Endothelial cell of umbilical vein (primary cell): Measurements from ENCODE around the gene PRDM16. TPM values are rescaled to one million over a fixed set of nuclear protein-coding genes. Genes with fewer than 3 reads are reported as not detected.

Experiments used
- BruUV-seq: library from RNA; stranded (reverse); fragments of 400-500 nt; replicated peaks from 2 replicates; lab custom pipeline; 2021; lab: Mats Ljungman, UMichigan
- CTCF ChIA-PET: fragments of 300-600, 350-600 bp; sonication (Branson Sonifier 250); formaldehyde crosslinking; loops from one replicate; lab custom pipeline; 2021; ENCODE audit warnings: antibody characterized with exemption, inconsistent platforms; lab: Charles Lee
- POLR2A ChIA-PET: fragments of 300-600, 350-600 bp; sonication (Branson Sonifier 250); formaldehyde crosslinking; loops from one replicate; lab custom pipeline; 2021; ENCODE audit warnings: antibody characterized with exemption, inconsistent platforms; lab: Charles Lee
- DNase-seq: peaks from one replicate; pipeline ENCODE4 v3.0.0-alpha.2; 2011; ENCODE audit warnings: low read depth, low spot score
- FAIRE-seq: peaks from 2 replicates; lab custom pipeline; 2011; peaks lifted over from hg19 to GRCh38; lab: Jason Lieb, UNC
- H2AFZ ChIP-seq: 2 replicates; pipeline ENCODE4 v1.6.0; 2012; ENCODE audit warnings: low read depth, low read length, control low read depth, inconsistent platforms
- H3K27ac ChIP-seq: 2 replicates; pipeline ENCODE4 v1.5.1; 2011; ENCODE audit warnings: low read depth, mild to moderate bottlenecking, control low read depth, low read length, moderate library complexity; ENCODE audit not compliant: insufficient read depth
- H3K27me3 ChIP-seq, 2 experiments: 2 replicates each; pipeline versions ENCODE4 v1.6.0 to v1.6.1; 2011; ENCODE audit warnings: low read length in 2 of 2, mixed read lengths in 1 of 2; ENCODE audit not compliant: control insufficient read depth in 2 of 2, insufficient read depth in 2 of 2
- H3K36me3 ChIP-seq, 2 experiments: 2 replicates in 1 of 2; 3 replicates in 1 of 2; pipeline ENCODE4 v1.5.1; 2011; ENCODE audit warnings: low read length in 2 of 2, mild to moderate bottlenecking in 1 of 2, moderate library complexity in 1 of 2; ENCODE audit not compliant: control insufficient read depth in 2 of 2, insufficient read depth in 2 of 2; ENCODE audit errors: extremely low read depth in 1 of 2
- H3K4me1 ChIP-seq: 3 replicates; pipeline ENCODE4 v1.5.1; 2011; ENCODE audit warnings: mild to moderate bottlenecking, low read length; ENCODE audit not compliant: control insufficient read depth, insufficient read depth; ENCODE audit errors: extremely low read depth
- H3K4me2 ChIP-seq: 2 replicates; pipeline ENCODE4 v1.6.1; 2011; ENCODE audit warnings: low read length, control low read depth, mixed read lengths; ENCODE audit not compliant: insufficient read depth
- H3K4me3 ChIP-seq, 3 experiments: fragments of 200-600 bp in 1 of 3; sonication (generic), shearing (Covaris generic) in 1 of 3; replicated peaks in 1 of 3; 2 replicates each; pipeline ENCODE4 v1.5.1; 2011 to 2016; ENCODE audit warnings: control low read depth in 3 of 3, low read length in 3 of 3, mild to moderate bottlenecking in 2 of 3, inconsistent platforms in 1 of 3, low read depth in 1 of 3, moderate library complexity in 1 of 3; ENCODE audit not compliant: insufficient read depth in 1 of 3
- H3K79me2 ChIP-seq: 2 replicates; pipeline ENCODE4 v1.6.0; 2012; ENCODE audit warnings: low read length, inconsistent platforms; ENCODE audit not compliant: control insufficient read depth, insufficient read depth
- H3K9ac ChIP-seq: replicated peaks from 2 replicates; pipeline ENCODE3; 2011; ENCODE audit warnings: low read length, control low read depth; ENCODE audit not compliant: insufficient read depth; ENCODE audit errors: extremely low read depth
- H3K9me1 ChIP-seq: replicated peaks from 3 replicates; pipeline ENCODE4 v1.6.0; 2011; ENCODE audit warnings: mild to moderate bottlenecking, low read length; ENCODE audit not compliant: control insufficient read depth, insufficient read depth; ENCODE audit errors: extremely low read depth
- H3K9me3 ChIP-seq: replicated peaks from 2 replicates; pipeline ENCODE4 v1.5.1; 2012; ENCODE audit warnings: low read length, inconsistent platforms; ENCODE audit not compliant: control insufficient read depth, insufficient read depth
- H4K20me1 ChIP-seq: replicated peaks from 2 replicates; pipeline ENCODE3; 2011; ENCODE audit warnings: mild to moderate bottlenecking, low read length; ENCODE audit not compliant: control insufficient read depth, insufficient read depth; ENCODE audit errors: extremely low read depth
- CTCF ChIP-seq, 2 donors: IDR thresholded peaks; 1 replicate in 1 of 2; 2 replicates in 1 of 2; pipeline ENCODE4 v1.5.1; 2011; ENCODE audit warnings: low read length in 2 of 2, mild to moderate bottlenecking in 2 of 2, moderate library complexity in 2 of 2, control low read depth in 1 of 2, inconsistent platforms in 1 of 2, low read depth in 1 of 2; ENCODE audit not compliant: insufficient read depth in 1 of 2; ENCODE audit errors: extremely low read depth in 1 of 2
- EZH2 ChIP-seq: IDR thresholded peaks from 2 replicates; pipeline ENCODE4 v1.6.1; 2012; ENCODE audit warnings: borderline replicate concordance, low read depth, mild to moderate bottlenecking, moderate library complexity, low read length, inconsistent platforms; ENCODE audit not compliant: severe bottlenecking
- FOS ChIP-seq: IDR thresholded peaks from 2 replicates; pipeline ENCODE4 v1.6.1; 2011; ENCODE audit warnings: mild to moderate bottlenecking, low read length, moderate library complexity, borderline replicate concordance; ENCODE audit not compliant: insufficient read depth
- GATA2 ChIP-seq: IDR thresholded peaks from 2 replicates; pipeline ENCODE4 v1.7.0; 2011; ENCODE audit warnings: low read depth, mild to moderate bottlenecking, moderate library complexity, mixed read lengths, low read length; ENCODE audit not compliant: insufficient read length, insufficient read depth
- JUN ChIP-seq: IDR thresholded peaks from 2 replicates; pipeline ENCODE4 v1.6.1; 2011; ENCODE audit warnings: borderline replicate concordance, low read depth; ENCODE audit not compliant: insufficient read length, insufficient read depth
- MAX ChIP-seq: IDR thresholded peaks from 2 replicates; pipeline ENCODE4 v1.6.1; 2011; ENCODE audit not compliant: insufficient read depth, insufficient read length
- MYC ChIP-seq: IDR thresholded peaks from one replicate; pipeline ENCODE4 v1.6.1; 2011; ENCODE audit warnings: mild to moderate bottlenecking, low read depth, low read length
- POLR2A ChIP-seq: IDR thresholded peaks from 2 replicates; pipeline ENCODE4 v1.6.1; 2012; ENCODE audit warnings: low read depth, mild to moderate bottlenecking, control low read depth, low read length
- POLR2AphosphoS5 ChIP-seq: IDR thresholded peaks from 2 replicates; pipeline ENCODE4 v1.6.1; 2012; ENCODE audit warnings: low read depth, mild to moderate bottlenecking, control low read depth, low read length, moderate library complexity; ENCODE audit not compliant: insufficient read depth
- dilution Hi-C: fragments of 300-500 bp; cut with MboI; formaldehyde crosslinking; loops from one replicate; pipeline ENCODE4 v1.15.0; 2019; ENCODE audit warnings: low sequenced_read_pairs; ENCODE audit not compliant: extremely low pct_ligation_motif_present
- intact Hi-C: fragments of 100-400 bp; cut with micrococcal nuclease; formaldehyde crosslinking; loops from one replicate; pipeline ENCODE4 v1.10.0; 2022
- polyA plus RNA-seq, 4 experiments: library from polyadenylated mRNA; depleted of rRNA in 3 of 4; stranded (reverse) in 3 of 4; unstranded in 1 of 4; fragments of >200 nt; gene quantifications; 2 replicates each; pipeline versions ENCODE4 v1.2.1 to v1.2.3, GENCODE V29; 2011 to 2012; ENCODE audit warnings: missing spikeins in 1 of 4
- total RNA-seq: library from RNA; stranded (reverse); gene quantifications from 2 replicates; pipeline ENCODE4 v1.2.3, GENCODE V29; 2021

Gene PRDM16
- total and polyA plus RNA-seq, 2 donors (not counting 3 experiments of a cell fraction or from before 2014, with no cell fraction given) = not detected

GRCh38 chr1:3033790-3034090 lies 35.3 kb upstream of the PRDM16 start:
- Histone ChIP-seq H3K9me3 (no peaks in the 10 kb centered on the region), H3K4me3 (no peak overlapping the region), H3K9ac (no peak overlapping the region), H3K9me1 (no peaks in the 10 kb centered on the region), H3K4me1 (no peaks in the 10 kb centered on the region), H4K20me1 (no peaks in the 10 kb centered on the region), H2AFZ (no peak overlapping the region), H3K4me2 (no peak overlapping the region), H3K36me3 (no peaks in the 10 kb centered on the region), H3K27me3 (no peaks in the 10 kb centered on the region), H3K79me2 (no peaks in the 10 kb centered on the region), H3K27ac (no peak overlapping the region)
- dilution Hi-C loops = no loop called here
- intact Hi-C loops = no loop called here
- no peak for FAIRE-seq
- ChIA-PET POLR2A (no interaction called here), CTCF (no interaction called here)
- DNase-seq = no peak
- no TSS peak for BruUV-seq
- no peak for TF ChIP-seq GATA2
- no peak for TF ChIP-seq CTCF (IDR thresholded peaks at IDR 0.05; ENCODE audit: extremely low read depth in 1 of 2, insufficient read depth in 1 of 2, low read depth in 1 of 2, low read length in 2 of 2)
- no peak for TF ChIP-seq POLR2A
- no peak for TF ChIP-seq POLR2AphosphoS5
- no peak for TF ChIP-seq FOS
- TF ChIP-seq MAX = no peak
- TF ChIP-seq JUN = no peak
- no peak for TF ChIP-seq MYC
- no peak for TF ChIP-seq EZH2
